Esophagus squamous epithelium (tissue), 5 donors: Measurements from ENCODE around the gene CBFA2T2. TPM values are rescaled to one million over a fixed set of nuclear protein-coding genes. Genes with fewer than 3 reads are reported as not detected.

ENCODE experiments used
- DNase-seq: peaks from one replicate; lab custom pipeline; 2025; lab: John Stamatoyannopoulos, UW
- H3K27ac ChIP-seq, 4 donors: fragments of 200-600 bp; sonication (generic); one replicate each; pipeline ENCODE4 v1.5.1; 2016 to 2019; ENCODE audit warnings: mild to moderate bottlenecking in 1 of 4
- H3K27me3 ChIP-seq, 4 donors: fragments of 200-600 bp; sonication (generic); 1 replicate in 3 of 4; 2 replicates in 1 of 4; pipeline versions ENCODE4 v1.5.1 to v1.6.0; 2017 to 2021; ENCODE audit warnings: antibody characterized with exemption in 1 of 4
- H3K36me3 ChIP-seq, 3 donors: fragments of 200-600 bp; sonication (generic); one replicate each; pipeline ENCODE4 v1.5.1; 2016 to 2019
- H3K4me1 ChIP-seq, 3 donors: fragments of 200-600 bp; sonication (generic); one replicate each; pipeline ENCODE4 v1.5.1; 2017 to 2019
- H3K4me3 ChIP-seq, 4 donors: fragments of 200-600 bp; sonication (generic); 1 replicate in 3 of 4; 2 replicates in 1 of 4; pipeline ENCODE4 v1.5.1; 2016 to 2019; ENCODE audit warnings: mild to moderate bottlenecking in 2 of 4, moderate library complexity in 1 of 4
- H3K9me3 ChIP-seq, 3 donors: fragments of 200-600 bp; sonication (generic); one replicate each; pipeline ENCODE4 v1.5.1; 2016 to 2019
- CTCF ChIP-seq, 6 experiments: fragments of 450-650 bp in 4 of 6; fragments of 200-600 bp in 2 of 6; sonication (generic) in 2 of 6; IDR thresholded peaks; one replicate each; pipeline ENCODE4 v1.5.1; 2016 to 2019; ENCODE audit warnings: antibody characterized with exemption in 6 of 6, mild to moderate bottlenecking in 4 of 6, moderate library complexity in 4 of 6
- POLR2A ChIP-seq, 4 donors: fragments of 450-650 bp; IDR thresholded peaks; one replicate each; pipeline ENCODE4 v1.6.1; 2017; ENCODE audit warnings: antibody characterized with exemption in 4 of 4, mild to moderate bottlenecking in 4 of 4, moderate library complexity in 3 of 4
- WGBS, 2 donors: methylation state at CpG; one replicate each; pipeline ENCODE4 v1.1.5; 2018; 5-methylcytosine and 5-hydroxymethylcytosine counted together
- intact Hi-C: fragments of 100-400 bp; cut with DNase I; formaldehyde crosslinking; loops from one replicate; pipeline ENCODE4 v1.15.0; 2022
- total RNA-seq, 4 donors: library from RNA; depleted of rRNA; stranded (reverse); fragments of >200 nt; gene quantifications; one replicate each; pipeline ENCODE4 v1.1.0, GENCODE V29; 2016
- donor health status: DM: yes; HTN: yes; CAD: no.

Gene CBFA2T2
- total RNA-seq, 4 donors from 2014 or later = 10.5 to 15.6 (median 10.8) TPM

GRCh38 chr20:33515569-33516216 is 25.8 kb downstream of the CBFA2T2 start:
- intact Hi-C loops = no loop called here
- Histone ChIP-seq H3K9me3 (no peaks in the 10 kb centered on the region), H3K4me1 (peaks cover 5 to 42% (median 24%) of the 10 kb centered on the region in 3 donors), H3K27ac (peak overlapping the region in 2 of 4 donors; percentile 85 to 86), H3K4me3 (no peak overlapping the region), H3K27me3 (no peaks in the 10 kb centered on the region), H3K36me3 (no peaks in the 10 kb centered on the region)
- TF ChIP-seq POLR2A (IDR thresholded peaks at IDR 0.05) (no peak), CTCF (IDR thresholded peaks at IDR 0.05) (peak in 4 of 6 experiments; percentile 7 to 27 (median 16))
- DNase-seq = no peak
- 87 to 89% methylated on average over 9 to 11 of the region's 11 CpGs for WGBS, 2 donors

GRCh38 chr20:33516882-33517281 is 27.0 kb downstream of the CBFA2T2 start:
- DNase-seq = no peak
- TF ChIP-seq CTCF (IDR thresholded peaks at IDR 0.05) (no peak), POLR2A (IDR thresholded peaks at IDR 0.05) (no peak)
- Histone ChIP-seq H3K36me3 (no peaks in the 10 kb centered on the region), H3K4me3 (no peak overlapping the region), H3K4me1 (peaks cover 5 to 33% (median 24%) of the 10 kb centered on the region in 3 donors), H3K27me3 (no peaks in the 10 kb centered on the region), H3K9me3 (no peaks in the 10 kb centered on the region), H3K27ac (peak overlapping the region; percentile 39 to 86 (median 80))
- WGBS, 2 donors = 13 to 17% methylated on average over 1 of the region's 1 CpG
- intact Hi-C loops = no loop called here

- TF ChIP-seq POLR2A (IDR thresholded peaks at IDR 0.05) (no peak), CTCF (IDR thresholded peaks at IDR 0.05) (no peak)
- Histone ChIP-seq H3K36me3 (no peaks in the 10 kb centered on the region), H3K27ac (peak overlapping the region; percentile 72 to 86 (median 80)), H3K9me3 (no peaks in the 10 kb centered on the region), H3K4me3 (peak overlapping the region in 1 of 4 donors; percentile 10), H3K27me3 (no peaks in the 10 kb centered on the region), H3K4me1 (peaks cover 5 to 32% (median 24%) of the 10 kb centered on the region in 3 donors)
- 24 to 37% methylated on average over 5 of the region's 5 CpGs for WGBS, 2 donors
- intact Hi-C loops = no loop called here
- DNase-seq = no peak
These were observed 28.2 kb downstream of the CBFA2T2 start for GRCh38 chr20:33518071-33518470.

GRCh38 chr20:33521461-33521860 is 31.6 kb downstream of the CBFA2T2 start:
- intact Hi-C loops = no loop called here
- H3K27me3 ChIP-seq = no peaks in the 10 kb centered on the region
- peaks cover 5 to 28% (median 22%) of the 10 kb centered on the region in 3 donors for H3K4me1 ChIP-seq
- no peak overlapping the region for H3K27ac ChIP-seq
- H3K4me3 ChIP-seq = no peak overlapping the region
- H3K36me3 ChIP-seq = peaks cover 0 to 7% (median 0%) of the 10 kb centered on the region in 3 donors
- no peak for TF ChIP-seq CTCF (IDR thresholded peaks at IDR 0.05)
- no peak for TF ChIP-seq POLR2A (IDR thresholded peaks at IDR 0.05)
- WGBS, 2 donors = 50 to 88% methylated on average over 1 of the region's 1 CpG
- no peak for DNase-seq
- H3K9me3 ChIP-seq = no peaks in the 10 kb centered on the region

- H3K9me3 ChIP-seq = no peaks in the 10 kb centered on the region
- no peak overlapping the region for H3K4me3 ChIP-seq
- H3K4me1 ChIP-seq = peaks cover 0 to 19% (median 14%) of the 10 kb centered on the region in 3 donors
- no peak for TF ChIP-seq POLR2A (IDR thresholded peaks at IDR 0.05)
- no peak for TF ChIP-seq CTCF (IDR thresholded peaks at IDR 0.05)
- no peak overlapping the region for H3K27ac ChIP-seq
- intact Hi-C loops = no loop called here
- WGBS, 2 donors = 72 to 78% methylated on average over 3 of the region's 3 CpGs
- no peak for DNase-seq
- peaks cover 0 to 7% (median 0%) of the 10 kb centered on the region in 3 donors for H3K36me3 ChIP-seq
- no peaks in the 10 kb centered on the region for H3K27me3 ChIP-seq
These were observed 32.4 kb downstream of the CBFA2T2 start for GRCh38 chr20:33522256-33522820.
